ENCODE results near the gene ANKMY1. TPM values are rescaled to one million over a fixed set of nuclear protein-coding genes. Genes with fewer than 3 reads are reported as not detected.

ANKMY1 gene
- total and polyA plus RNA-seq, 2 experiments from 2014 or later = 2.3 to 8.9 TPM

- TF ChIP-seq ZNF462 (CRISPR knock-in tag; IDR thresholded peaks at IDR 0.05) (no peak), ZNF114 (CRISPR knock-in tag; IDR thresholded peaks at IDR 0.05) (no peak), POLR2AphosphoS5 (IDR thresholded peaks at IDR 0.05; ENCODE audit: low read depth) (no peak), EZH2 (IDR thresholded peaks at IDR 0.05; ENCODE audit: low read depth, unreplicated experiment) (no peak), CTCF (conservative IDR thresholded peaks at IDR 0.05; ENCODE audit: low read depth in 2 of 2) (no peak), ZNF331 (CRISPR knock-in tag; IDR thresholded peaks at IDR 0.05; ENCODE audit: low read depth) (no peak), JUNB (IDR thresholded peaks at IDR 0.05; ENCODE audit: unreplicated experiment) (no peak), STAT1 (IDR thresholded peaks at IDR 0.05; ENCODE audit: unreplicated experiment) (no peak)
- TF ChIP-seq, protein P1, sequence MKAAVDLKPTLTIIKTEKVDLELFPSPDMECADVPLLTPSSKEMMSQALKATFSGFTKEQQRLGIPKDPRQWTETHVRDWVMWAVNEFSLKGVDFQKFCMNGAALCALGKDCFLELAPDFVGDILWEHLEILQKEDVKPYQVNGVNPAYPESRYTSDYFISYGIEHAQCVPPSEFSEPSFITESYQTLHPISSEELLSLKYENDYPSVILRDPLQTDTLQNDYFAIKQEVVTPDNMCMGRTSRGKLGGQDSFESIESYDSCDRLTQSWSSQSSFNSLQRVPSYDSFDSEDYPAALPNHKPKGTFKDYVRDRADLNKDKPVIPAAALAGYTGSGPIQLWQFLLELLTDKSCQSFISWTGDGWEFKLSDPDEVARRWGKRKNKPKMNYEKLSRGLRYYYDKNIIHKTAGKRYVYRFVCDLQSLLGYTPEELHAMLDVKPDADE (IDR thresholded peaks at IDR 0.05) = no peak
Measured at GRCh38 chr2:240589850-240590525, 32.2 kb upstream of the ANKMY1 start (continued).
